Small intestine (tissue), 7 donors: Measurements from ENCODE around the gene CELF1. TPM values are rescaled to one million over a fixed set of nuclear protein-coding genes. Genes with fewer than 3 reads are reported as not detected.

Source experiments
- DNase-seq, 2 donors: peaks; one replicate each; pipeline versions ENCODE4 v3.0.0 to v3.0.0-alpha.2; 2013
- FAIRE-seq: peaks from 2 replicates; lab custom pipeline; 2012; peaks lifted over from hg19 to GRCh38; lab: Jason Lieb, UNC
- H3K27ac ChIP-seq, 3 donors: one replicate each; pipeline ENCODE4 v1.5.1; 2013; ENCODE audit warnings: low read length in 2 of 3, mild to moderate bottlenecking in 2 of 3, control low read depth in 1 of 3, inconsistent platforms in 1 of 3, low read depth in 1 of 3, moderate library complexity in 1 of 3
- H3K27me3 ChIP-seq, 3 donors: one replicate each; pipeline ENCODE4 v1.6.1; 2013; ENCODE audit warnings: low read length in 3 of 3, inconsistent platforms in 1 of 3; ENCODE audit not compliant: control insufficient read depth in 3 of 3, insufficient read depth in 3 of 3
- H3K36me3 ChIP-seq, 3 donors: one replicate each; pipeline ENCODE4 v1.6.1; 2013; ENCODE audit warnings: low read length in 3 of 3, inconsistent platforms in 1 of 3, low read depth in 1 of 3, mild to moderate bottlenecking in 1 of 3, moderate library complexity in 1 of 3; ENCODE audit not compliant: control insufficient read depth in 3 of 3, insufficient read depth in 2 of 3
- H3K4me1 ChIP-seq, 3 donors: one replicate each; pipeline ENCODE4 v1.6.1; 2013; ENCODE audit warnings: low read length in 2 of 3, inconsistent platforms in 1 of 3, low read depth in 1 of 3, mild to moderate bottlenecking in 1 of 3, moderate library complexity in 1 of 3; ENCODE audit not compliant: control insufficient read depth in 3 of 3, insufficient read depth in 2 of 3
- H3K4me3 ChIP-seq, 3 donors: one replicate each; pipeline ENCODE4 v1.5.1; 2013; ENCODE audit warnings: low read length in 3 of 3, control low read depth in 1 of 3, inconsistent platforms in 1 of 3, low read depth in 1 of 3, mild to moderate bottlenecking in 1 of 3, moderate library complexity in 1 of 3
- H3K9me3 ChIP-seq, 2 donors: one replicate each; pipeline ENCODE4 v1.6.1; 2013; ENCODE audit warnings: low read depth in 1 of 2, low read length in 1 of 2; ENCODE audit not compliant: control insufficient read depth in 2 of 2, insufficient read depth in 1 of 2
- WGBS, 3 donors: extraction: QIAGEN DNeasy Blood & Tissue Kit; methylation state at CpG; one replicate each; pipeline ENCODE4 v1.1.7; 2013; 5-methylcytosine and 5-hydroxymethylcytosine counted together
- polyA plus RNA-seq, 4 donors: library from polyadenylated mRNA; stranded (reverse) in 3 of 4; unstranded in 1 of 4; fragments of 200-250 nt in 3 of 4; fragments of 120-200 nt in 1 of 4; gene quantifications; one replicate each; pipeline versions ENCODE4 v1.2.1 to v1.2.3, GENCODE V29; 2013
- donor health status: healthy with polysubstance abuse.
- donor health status: control.
- donor health status: control.
- donor health status: Bipolar disorder and iron deficiency.
- donor health status: healthy.

Gene CELF1
- polyA plus RNA-seq, 4 donors = 16.5 to 69.5 (median 27.0) TPM

- DNase-seq (no peak), FAIRE-seq (no peak)
- no peak within 1 kb of the TSS for H3K4me3 ChIP-seq
- H3K36me3 ChIP-seq = peaks cover 4 to 65% (median 22%) of the 10 kb centered on the region in 3 donors
- no peaks in the 10 kb centered on the region for H3K27me3 ChIP-seq
- H3K4me1 ChIP-seq = peaks cover 0 to 21% (median 0%) of the 10 kb centered on the region in 3 donors
- no peaks in the 10 kb centered on the region for H3K9me3 ChIP-seq
- peak within 1 kb of the TSS in 1 of 3 donors; percentile 74 for H3K27ac ChIP-seq
- WGBS, 3 donors = 76 to 87% (median 87%) methylated on average over 12 of the region's 12 CpGs
Observed at GRCh38 chr11:47586098-47586855, 33.3 kb upstream of the CELF1 start, which contains the start of gene FAM180B. Gene FAM180B, plus strand, starts transcription at chr11:47586678. Its CDS starts 91 bp downstream, at chr11:47586769.

DNA sequence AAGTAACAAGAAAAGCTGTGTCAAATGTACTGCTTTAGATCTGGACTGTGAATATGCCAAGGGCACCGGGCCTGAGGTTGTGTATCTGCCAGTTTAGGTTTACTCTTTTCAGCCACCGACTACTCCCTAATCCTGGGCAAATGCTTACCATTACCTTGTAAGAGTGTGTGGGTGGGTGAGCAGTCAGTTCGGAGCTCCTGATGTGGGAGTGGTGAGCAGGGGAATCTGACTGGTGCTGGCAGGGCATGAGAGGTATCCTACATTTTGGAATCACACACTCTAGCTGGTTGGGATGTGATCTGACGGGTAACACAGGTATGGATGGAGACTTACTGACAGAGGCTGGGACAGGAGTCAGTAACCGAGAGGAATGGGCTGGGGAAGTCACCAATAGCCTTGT, 30.9 kb upstream of the CELF1 start:
- H3K4me1 ChIP-seq = peaks cover 0 to 16% (median 5%) of the 10 kb centered on the region in 3 donors
- FAIRE-seq (no peak), DNase-seq (no peak)
- WGBS, 3 donors = 92 to 94% (median 93%) methylated on average over 5 of the region's 5 CpGs
- H3K27me3 ChIP-seq = no peaks in the 10 kb centered on the region
- H3K4me3 ChIP-seq = no peak overlapping the region
- H3K9me3 ChIP-seq = no peaks in the 10 kb centered on the region
- peaks cover 8 to 75% (median 24%) of the 10 kb centered on the region in 3 donors for H3K36me3 ChIP-seq
- H3K27ac ChIP-seq = no peak overlapping the region

DNA sequence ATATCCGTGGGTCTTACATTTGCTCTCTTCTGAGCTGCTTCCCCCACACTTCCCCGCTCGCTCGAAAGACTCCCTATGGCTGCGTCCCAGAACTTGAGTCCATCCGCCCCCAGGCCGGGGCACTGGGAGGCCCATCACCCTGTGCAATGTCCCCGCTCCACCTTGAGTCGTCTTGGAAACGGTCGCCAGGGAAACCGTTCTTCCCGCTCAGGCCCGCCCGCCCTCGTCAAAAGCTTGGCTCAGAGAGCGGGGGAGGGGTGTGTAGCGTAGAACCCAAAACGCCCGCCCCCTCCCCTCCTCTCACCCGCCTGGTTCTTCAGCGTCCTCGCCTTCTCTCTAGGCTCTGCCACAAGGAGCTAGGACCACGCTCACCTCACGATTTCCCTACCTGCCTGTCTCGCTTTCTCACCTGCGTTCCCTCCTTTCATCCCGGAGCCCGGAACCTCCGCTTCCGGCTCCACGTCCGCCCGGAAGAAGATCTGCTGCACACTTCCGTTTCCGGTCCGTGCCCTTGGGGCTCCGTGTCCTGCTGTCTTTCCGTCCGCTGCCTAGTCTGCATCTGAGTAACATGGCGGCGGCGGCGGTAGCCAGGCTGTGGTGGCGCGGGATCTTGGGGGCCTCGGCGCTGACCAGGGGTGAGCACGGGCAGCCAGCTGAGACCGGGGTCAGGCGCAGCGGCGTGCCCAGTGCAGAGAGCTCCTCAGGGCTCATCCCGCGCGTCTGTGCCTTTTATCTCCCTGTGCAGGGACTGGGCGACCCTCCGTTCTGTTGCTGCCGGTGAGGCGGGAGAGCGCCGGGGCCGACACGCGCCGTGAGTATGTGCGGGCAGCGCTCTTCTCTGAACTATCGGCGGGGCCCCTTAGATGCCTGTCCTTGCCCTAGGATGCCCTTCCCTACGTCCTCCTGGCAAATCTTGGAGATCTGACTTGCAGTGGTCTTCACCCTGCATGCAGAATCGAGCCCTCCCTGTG, 25.9 kb upstream of the CELF1 start, which contains the start of the genes KBTBD4 and NDUFS3:
TSS of gene KBTBD4 (minus strand) at position 447 of the 971 bp plus-strand sequence. CDS start at position 428, 19 bp downstream.
TSS of gene NDUFS3 (plus strand) at position 551 of the 971 bp plus-strand sequence. CDS start at position 569, 18 bp downstream.
- Histone ChIP-seq H3K4me1 (peaks cover 0 to 10% (median 5%) of the 10 kb centered on the region in 3 donors), H3K27ac (peak within 1 kb of the TSS; percentile 65 to 79 (median 69)), H3K4me3 (peak within 1 kb of the TSS; percentile 69 to 91 (median 85)), H3K9me3 (no peaks in the 10 kb centered on the region), H3K27me3 (no peaks in the 10 kb centered on the region), H3K36me3 (peaks cover 11 to 56% (median 22%) of the 10 kb centered on the region in 3 donors)
- DNase-seq (peak; percentile 94 to 97), FAIRE-seq (no peak)
- WGBS, 3 donors = 0% methylated on average over 69 to 72 of the region's 72 CpGs

- H3K4me3 ChIP-seq = no peak overlapping the region
Observed at GRCh38 chr11:47577460-47578041, 24.6 kb upstream of the CELF1 start.

GRCh38 chr11:47573321-47573720, 20.4 kb upstream of the CELF1 start:
- H3K4me3 ChIP-seq = no peak overlapping the region
- no peaks in the 10 kb centered on the region for H3K9me3 ChIP-seq
- peaks cover 12 to 52% (median 14%) of the 10 kb centered on the region in 3 donors for H3K36me3 ChIP-seq
- H3K4me1 ChIP-seq = peaks cover 0 to 8% (median 0%) of the 10 kb centered on the region in 3 donors
- no peaks in the 10 kb centered on the region for H3K27me3 ChIP-seq
- no peak for FAIRE-seq
- WGBS, 3 donors = 90 to 92% (median 91%) methylated on average over 11 of the region's 11 CpGs
- H3K27ac ChIP-seq = no peak overlapping the region
- DNase-seq = no peak

More at GRCh38 chr11:47577460-47578041, 24.6 kb upstream of the CELF1 start:
- FAIRE-seq = no peak
- Histone ChIP-seq H3K36me3 (peaks cover 15 to 53% (median 18%) of the 10 kb centered on the region in 3 donors), H3K9me3 (no peaks in the 10 kb centered on the region), H3K4me1 (peaks cover 0 to 10% (median 5%) of the 10 kb centered on the region in 3 donors), H3K27ac (no peak overlapping the region), H3K27me3 (no peaks in the 10 kb centered on the region)
- DNase-seq = no peak
- WGBS, 3 donors = 81 to 87% (median 82%) methylated on average over 13 of the region's 13 CpGs

- no peaks in the 10 kb centered on the region for H3K9me3 ChIP-seq
- no peak overlapping the region for H3K4me3 ChIP-seq
- 65 to 73% (median 67%) methylated on average over 8 of the region's 8 CpGs for WGBS, 3 donors
- peaks cover 0 to 3% (median 0%) of the 10 kb centered on the region in 3 donors for H3K4me1 ChIP-seq
- no peaks in the 10 kb centered on the region for H3K27me3 ChIP-seq
- FAIRE-seq (no peak), DNase-seq (no peak)
- H3K27ac ChIP-seq = no peak overlapping the region
- H3K36me3 ChIP-seq = peaks cover 12 to 54% (median 14%) of the 10 kb centered on the region in 3 donors
Observed at GRCh38 chr11:47572715-47573255, 19.9 kb upstream of the CELF1 start.

- Histone ChIP-seq H3K4me3 (no peak overlapping the region), H3K4me1 (no peaks in the 10 kb centered on the region), H3K36me3 (peaks cover 12 to 51% (median 14%) of the 10 kb centered on the region in 3 donors), H3K27ac (no peak overlapping the region), H3K9me3 (no peaks in the 10 kb centered on the region), H3K27me3 (no peaks in the 10 kb centered on the region)
- 84 to 96% (median 95%) methylated on average over 1 of the region's 1 CpG for WGBS, 3 donors
- no peak for FAIRE-seq
- no peak for DNase-seq
Observed at GRCh38 chr11:47571895-47572294, 19.0 kb upstream of the CELF1 start.
